Type B pancreatic cell (in vitro differentiated cells): ENCODE data around the gene RPS26. TPM values are rescaled to one million over a fixed set of nuclear protein-coding genes. Genes with fewer than 3 reads are reported as not detected.
A peak's percentile ranks its signal among the peaks of the same experiment; 100 is the strongest.

Experiments used
- DNase-seq: peaks from one replicate; pipeline ENCODE4 v3.0.0; 2021; ENCODE audit warnings: mixed read lengths; ENCODE audit not compliant: unreplicated experiment; ENCODE audit errors: extremely low spot score
- H3K27ac Mint-ChIP-seq: 2 replicates; pipeline ENCODE4 v1.8.0; 2021; ENCODE audit warnings: mild to moderate bottlenecking, mixed read lengths
- H3K27me3 Mint-ChIP-seq: 2 replicates; pipeline ENCODE4 v1.8.0; 2021; ENCODE audit warnings: mixed read lengths
- H3K36me3 Mint-ChIP-seq: 2 replicates; pipeline ENCODE4 v1.8.0; 2021; ENCODE audit warnings: mixed read lengths
- H3K4me1 Mint-ChIP-seq: one replicate; pipeline ENCODE4 v1.8.0; 2021; ENCODE audit warnings: mixed read lengths; ENCODE audit not compliant: unreplicated experiment
- H3K4me3 Mint-ChIP-seq: 2 replicates; pipeline ENCODE4 v1.8.0; 2021; ENCODE audit warnings: mild to moderate bottlenecking, mixed read lengths
- H3K9me3 Mint-ChIP-seq: 2 replicates; pipeline ENCODE4 v1.8.0; 2021; ENCODE audit warnings: mixed read lengths
- CTCF ChIP-seq: fragments of 200-600 bp; sonication (generic); conservative IDR thresholded peaks from 2 replicates; pipeline ENCODE4 v1.5.0; 2021; ENCODE audit warnings: antibody characterized with exemption, mild to moderate bottlenecking
- total RNA-seq: library from RNA; stranded (reverse); gene quantifications from 2 replicates; pipeline ENCODE4 v1.2.1, GENCODE V29; 2021; ENCODE audit warnings: low replicate concordance

The RPS26 gene
- total RNA-seq, 1 donor from 2014 or later: 20.2 TPM

GRCh38 chr12:56078931-56079722, 37.4 kb downstream of the RPS26 start:
- H3K4me1 Mint-ChIP-seq: peaks cover 4% of the 10 kb centered on the region
- H3K27ac Mint-ChIP-seq: peak overlapping the region; percentile 96
- H3K27me3 Mint-ChIP-seq: peaks cover 42% of the 10 kb centered on the region
- H3K9me3 Mint-ChIP-seq: no peaks in the 10 kb centered on the region
- no peaks in the 10 kb centered on the region for H3K36me3 Mint-ChIP-seq
- peak; percentile 88 for DNase-seq
- H3K4me3 Mint-ChIP-seq: peak overlapping the region; percentile 94
- peak; percentile 81 for TF ChIP-seq CTCF

GRCh38 chr12:56079723-56080555, 38.2 kb downstream of the RPS26 start, which contains the start of gene ERBB3:
Gene ERBB3 (plus strand): TSS chr12:56080165. CDS start chr12:56080301, 136 bp downstream.
- H3K9me3 Mint-ChIP-seq: no peaks in the 10 kb centered on the region
- peak within 1 kb of the TSS; percentile 96 for H3K27ac Mint-ChIP-seq
- H3K4me1 Mint-ChIP-seq: peaks cover 4% of the 10 kb centered on the region
- H3K4me3 Mint-ChIP-seq: peak within 1 kb of the TSS; percentile 94
- peaks cover 47% of the 10 kb centered on the region for H3K27me3 Mint-ChIP-seq
- peak; percentile 81 for DNase-seq
- H3K36me3 Mint-ChIP-seq: peaks cover 3% of the 10 kb centered on the region
- no peak for TF ChIP-seq CTCF

- H3K27me3 Mint-ChIP-seq: peaks cover 48% of the 10 kb centered on the region
- TF ChIP-seq CTCF: no peak
- no peaks in the 10 kb centered on the region for H3K9me3 Mint-ChIP-seq
- H3K4me3 Mint-ChIP-seq: peak overlapping the region; percentile 94
- H3K27ac Mint-ChIP-seq: peak overlapping the region; percentile 96
- DNase-seq: no peak
- peaks cover 5% of the 10 kb centered on the region for H3K36me3 Mint-ChIP-seq
- peaks cover 4% of the 10 kb centered on the region for H3K4me1 Mint-ChIP-seq
Observed at GRCh38 chr12:56080556-56081138, 38.9 kb downstream of the RPS26 start.

- Mint-ChIP-seq H3K4me1 (peaks cover 10% of the 10 kb centered on the region), H3K4me3 (peak overlapping the region; percentile 94), H3K9me3 (no peaks in the 10 kb centered on the region), H3K27ac (peak overlapping the region; percentile 96), H3K36me3 (peaks cover 10% of the 10 kb centered on the region), H3K27me3 (peaks cover 48% of the 10 kb centered on the region)
- DNase-seq: no peak
- no peak for TF ChIP-seq CTCF
Observed at GRCh38 chr12:56081393-56082347, 40.0 kb downstream of the RPS26 start.
